GM12891 (cell line): ENCODE measurements around the gene SRRM4.

Source experiments
- POLR2A ChIP-seq: IDR thresholded peaks from 2 replicates; pipeline ENCODE4 v1.6.1; 2011; ENCODE audit warnings: low read depth, low read length, control low read depth
- POLR2AphosphoS5 ChIP-seq: IDR thresholded peaks from 2 replicates; pipeline ENCODE4 v1.6.1; 2011; ENCODE audit warnings: low read depth, low read length, control low read depth
- SPI1 ChIP-seq: IDR thresholded peaks from 2 replicates; pipeline ENCODE4 v1.6.1; 2011; ENCODE audit warnings: low read depth, low read length, control low read depth
- TAF1 ChIP-seq: IDR thresholded peaks from 2 replicates; pipeline ENCODE4 v1.6.1; 2011; ENCODE audit warnings: low read depth, low read length, control low read depth

- TF ChIP-seq POLR2AphosphoS5 = no peak
- no peak for TF ChIP-seq SPI1
- no peak for TF ChIP-seq POLR2A
- no peak for TF ChIP-seq TAF1
These were observed 175.2 kb downstream of the SRRM4 start for GRCh38 chr12:119156401-119157044.
